NB4 (cell line): Measurements from ENCODE around the gene FAM228A.

Source experiments
- DNase-seq: peaks from one replicate; pipeline ENCODE4 v3.0.0; 2010; ENCODE audit warnings: low read depth
- H3K4me3 ChIP-seq: one replicate; pipeline ENCODE4 v1.5.1; 2011; ENCODE audit warnings: mild to moderate bottlenecking, low read depth, low read length, moderate library complexity
- MYC ChIP-seq: IDR thresholded peaks from 2 replicates; pipeline ENCODE4 v1.6.1; 2011; ENCODE audit warnings: low read depth, low read length
- POLR2A ChIP-seq: IDR thresholded peaks from 2 replicates; pipeline ENCODE4 v1.6.1; 2011; ENCODE audit warnings: mild to moderate bottlenecking; ENCODE audit not compliant: insufficient read length; ENCODE audit errors: extremely low read depth
- TF ChIP-seq, protein P1 (sequence below): IDR thresholded peaks from 2 replicates; pipeline ENCODE4 v1.6.1; 2011; ENCODE audit warnings: low read depth, low read length
- TF ChIP-seq, protein P2 (sequence below): IDR thresholded peaks from one replicate; pipeline ENCODE4 v1.5.1; 2012; ENCODE audit warnings: low read depth, low read length

FAM228A gene

DNA sequence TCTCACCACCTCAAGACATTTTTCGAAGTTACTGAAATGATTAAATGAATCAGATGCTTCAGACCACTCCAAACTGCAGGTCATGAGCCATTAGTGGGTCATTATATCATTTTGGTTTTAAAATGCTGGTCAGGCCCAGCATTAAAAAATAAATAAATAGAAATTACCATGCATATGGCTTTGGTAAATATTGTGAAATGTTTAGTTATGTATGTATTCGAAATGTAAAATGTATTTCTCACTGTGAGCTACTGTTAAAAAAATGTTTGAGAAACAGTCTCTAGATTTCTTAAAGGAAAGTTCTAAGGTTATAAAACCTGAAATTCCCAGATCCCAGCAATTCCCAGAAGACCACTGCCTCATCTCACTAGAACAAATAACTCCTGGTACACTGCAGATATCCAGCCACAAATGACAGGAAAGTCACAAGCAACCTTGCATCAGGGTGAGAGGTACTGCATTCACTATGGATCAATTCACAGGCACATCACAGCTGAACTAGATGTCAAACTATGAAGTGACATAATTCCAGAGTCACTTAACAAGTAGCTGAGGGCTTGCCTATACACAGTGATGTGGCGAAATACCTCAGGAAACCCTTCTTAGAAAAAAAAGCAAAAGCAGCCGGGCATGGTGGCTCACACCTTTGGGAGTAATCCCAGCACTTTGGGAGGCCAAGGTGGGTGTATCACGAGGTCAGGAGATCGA is 46.6 kb downstream of the FAM228A start:
- no peak overlapping the region for H3K4me3 ChIP-seq
- no peak for DNase-seq
- TF ChIP-seq MYC: no peak

DNA sequence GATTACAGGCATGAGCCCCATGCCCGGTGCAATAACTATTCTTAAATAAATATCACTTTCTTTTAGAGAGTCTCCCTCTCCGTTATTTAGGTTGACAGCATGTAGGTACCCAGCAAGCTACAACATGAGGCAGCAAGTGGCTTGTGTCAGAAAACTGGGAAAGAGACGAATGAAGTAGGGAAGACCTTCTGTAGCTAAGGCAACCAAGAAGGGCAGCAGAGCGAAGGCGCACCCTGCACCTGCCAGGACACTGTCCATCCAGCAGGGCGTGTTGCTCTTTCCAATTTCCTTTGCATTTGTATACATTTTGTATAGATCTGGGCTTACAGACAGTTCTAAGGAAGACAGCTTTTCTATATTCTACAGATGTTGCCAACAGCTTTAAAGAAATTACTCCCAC is 48.1 kb downstream of the FAM228A start:
- no peak for DNase-seq
- no peak overlapping the region for H3K4me3 ChIP-seq
- TF ChIP-seq, protein P1, sequence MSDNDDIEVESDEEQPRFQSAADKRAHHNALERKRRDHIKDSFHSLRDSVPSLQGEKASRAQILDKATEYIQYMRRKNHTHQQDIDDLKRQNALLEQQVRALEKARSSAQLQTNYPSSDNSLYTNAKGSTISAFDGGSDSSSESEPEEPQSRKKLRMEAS: no peak
- TF ChIP-seq POLR2A: no peak
- no peak for TF ChIP-seq MYC
- TF ChIP-seq, protein P2, sequence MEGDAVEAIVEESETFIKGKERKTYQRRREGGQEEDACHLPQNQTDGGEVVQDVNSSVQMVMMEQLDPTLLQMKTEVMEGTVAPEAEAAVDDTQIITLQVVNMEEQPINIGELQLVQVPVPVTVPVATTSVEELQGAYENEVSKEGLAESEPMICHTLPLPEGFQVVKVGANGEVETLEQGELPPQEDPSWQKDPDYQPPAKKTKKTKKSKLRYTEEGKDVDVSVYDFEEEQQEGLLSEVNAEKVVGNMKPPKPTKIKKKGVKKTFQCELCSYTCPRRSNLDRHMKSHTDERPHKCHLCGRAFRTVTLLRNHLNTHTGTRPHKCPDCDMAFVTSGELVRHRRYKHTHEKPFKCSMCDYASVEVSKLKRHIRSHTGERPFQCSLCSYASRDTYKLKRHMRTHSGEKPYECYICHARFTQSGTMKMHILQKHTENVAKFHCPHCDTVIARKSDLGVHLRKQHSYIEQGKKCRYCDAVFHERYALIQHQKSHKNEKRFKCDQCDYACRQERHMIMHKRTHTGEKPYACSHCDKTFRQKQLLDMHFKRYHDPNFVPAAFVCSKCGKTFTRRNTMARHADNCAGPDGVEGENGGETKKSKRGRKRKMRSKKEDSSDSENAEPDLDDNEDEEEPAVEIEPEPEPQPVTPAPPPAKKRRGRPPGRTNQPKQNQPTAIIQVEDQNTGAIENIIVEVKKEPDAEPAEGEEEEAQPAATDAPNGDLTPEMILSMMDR: no peak

DNA sequence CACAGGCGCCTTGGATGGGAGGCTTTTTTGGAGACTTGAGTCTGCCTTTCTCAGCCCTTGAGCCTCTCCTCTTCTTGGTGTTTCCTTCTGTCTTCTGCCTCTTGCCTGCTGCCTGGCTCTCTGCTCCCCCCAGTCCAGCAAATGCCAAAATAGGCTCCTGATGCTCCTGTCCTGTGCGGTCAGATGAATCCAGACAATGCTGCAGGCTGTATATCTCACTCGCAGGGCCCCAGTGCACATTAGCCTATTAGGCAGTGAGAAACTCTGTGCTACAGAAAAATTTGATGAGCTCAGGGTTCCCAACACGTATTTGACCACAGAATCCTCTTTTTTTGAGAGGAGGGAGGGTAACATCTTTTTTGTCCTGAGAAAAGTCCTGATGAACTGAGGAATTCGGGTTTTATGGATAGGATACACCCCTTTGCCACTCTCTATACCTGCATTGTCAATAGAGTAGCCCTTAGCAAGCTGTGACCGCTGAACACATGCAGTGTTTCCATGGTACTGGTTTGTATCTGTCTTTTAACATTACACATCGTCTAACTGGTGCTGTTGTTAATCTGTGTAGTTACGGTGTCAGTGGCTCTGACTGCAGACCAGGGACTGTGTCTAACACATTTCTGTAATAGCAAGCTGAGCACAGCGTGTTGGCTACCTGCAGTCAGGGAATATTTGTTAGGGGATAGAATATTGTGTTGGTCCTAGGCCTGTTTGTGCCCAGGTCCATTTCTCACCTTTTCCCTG is 50.8 kb downstream of the FAM228A start:
- DNase-seq: no peak
- TF ChIP-seq POLR2A (no peak), MYC (no peak)
- TF ChIP-seq, protein P1: no peak
- TF ChIP-seq, protein P2: no peak
- H3K4me3 ChIP-seq: no peak overlapping the region

DNA sequence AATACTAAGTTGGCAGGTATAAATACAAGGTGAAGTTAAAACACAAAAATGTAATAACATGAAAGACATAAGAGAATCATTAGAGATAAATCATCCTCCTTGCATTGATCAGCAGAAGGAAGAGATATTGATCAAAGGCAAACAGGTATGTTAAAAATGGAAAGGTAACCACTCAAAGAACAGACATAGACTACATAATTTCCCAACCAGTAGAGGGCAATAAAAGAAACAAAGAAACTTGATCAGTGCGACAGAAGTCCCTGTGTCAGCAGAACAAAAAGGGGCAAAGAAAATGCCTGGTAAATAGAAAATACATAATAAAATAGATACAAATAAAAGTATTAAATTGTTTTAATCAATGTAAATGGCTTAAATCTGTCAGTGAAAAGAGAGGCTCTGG is 53.6 kb downstream of the FAM228A start:
- TF ChIP-seq, protein P2: peak; percentile 31
- TF ChIP-seq MYC: no peak
- no peak overlapping the region for H3K4me3 ChIP-seq
- DNase-seq: peak; percentile 27

DNA sequence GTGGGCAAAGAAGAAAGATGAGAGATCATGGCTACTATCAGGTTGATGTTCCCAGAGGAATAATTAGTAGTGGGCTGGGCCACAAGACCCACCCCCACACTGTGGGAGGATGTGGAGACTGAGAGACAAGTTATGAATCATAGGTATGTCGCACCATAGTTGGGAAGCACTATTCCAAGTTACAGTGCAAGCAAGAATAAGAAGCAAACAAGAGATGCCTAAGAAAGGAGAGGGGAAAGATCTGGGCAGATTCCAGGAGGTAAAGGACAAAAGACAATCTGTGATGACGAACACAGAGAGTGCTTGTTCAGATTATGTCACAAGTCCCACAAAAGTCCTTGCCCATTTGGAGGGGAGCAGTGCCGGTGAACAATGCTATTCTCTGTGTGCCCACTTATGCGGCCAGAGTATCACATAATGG is 56.6 kb downstream of the FAM228A start:
- DNase-seq: no peak
- H3K4me3 ChIP-seq: no peak overlapping the region
- TF ChIP-seq, protein P1: no peak
- no peak for TF ChIP-seq MYC
- TF ChIP-seq, protein P2: no peak
- TF ChIP-seq POLR2A: no peak

DNA sequence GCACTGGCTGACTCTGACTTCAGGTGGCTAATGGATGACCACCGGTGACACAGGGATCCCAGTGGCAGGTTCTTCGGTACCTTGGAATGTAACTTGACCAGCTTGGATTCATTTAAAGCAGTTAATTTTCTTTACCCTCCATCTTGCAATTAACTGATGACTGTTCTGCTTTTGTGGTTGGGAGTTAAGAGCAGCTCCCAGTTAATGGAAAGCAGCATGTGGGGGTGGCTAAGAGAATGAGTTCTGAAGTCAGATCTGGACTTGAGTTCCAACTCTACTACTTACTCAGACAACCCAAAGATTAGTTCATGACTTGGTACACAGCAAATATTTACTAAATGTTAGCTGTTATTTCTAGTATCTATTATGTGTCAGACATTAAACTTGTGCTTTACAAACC is 58.5 kb downstream of the FAM228A start:
- TF ChIP-seq, protein P1: no peak
- TF ChIP-seq, protein P2: no peak
- TF ChIP-seq MYC (no peak), POLR2A (no peak)
- H3K4me3 ChIP-seq: no peak overlapping the region
- DNase-seq: peak; percentile 15
